SK-N-SH (cell line): ENCODE data around the gene TPCN2. TPM values are rescaled to one million over a fixed set of nuclear protein-coding genes. Genes with fewer than 3 reads are reported as not detected.

ENCODE experiments used
- CTCF ChIA-PET: fragments of 300-600, 350-600 bp; formaldehyde crosslinking; extraction: SDS; loops from one replicate; lab custom pipeline; 2021; lab: Yijun Ruan, JAX
- POLR2A ChIA-PET: fragments of 350-600 bp; sonication (Branson Sonifier 250); formaldehyde crosslinking; extraction: SDS; loops from one replicate; lab custom pipeline; 2020; ENCODE audit warnings: antibody characterized with exemption, inconsistent platforms; lab: Yijun Ruan, JAX
- DNase-seq: peaks from one replicate; pipeline ENCODE4 v3.0.0; 2012
- H2AFZ ChIP-seq: fragments of 200-600 bp; sonication (generic); 2 replicates; pipeline ENCODE4 v1.8.1; 2016; ENCODE audit warnings: antibody characterized with exemption, mild to moderate bottlenecking, low read depth
- H3F3A ChIP-seq: fragments of 200-600 bp; sonication (generic); replicated peaks from 2 replicates; pipeline ENCODE3; 2016; ENCODE audit warnings: antibody characterized with exemption, mild to moderate bottlenecking; ENCODE audit not compliant: insufficient read depth
- H3K27ac ChIP-seq, 2 experiments: fragments of 200-500 bp in 1 of 2; fragments of 200-600 bp in 1 of 2; sonication (Bioruptor generic) in 1 of 2; sonication (generic), shearing (Covaris generic) in 1 of 2; 2 replicates each; pipeline versions ENCODE4 v1.5.1 to v1.6.1; 2014 to 2016; ENCODE audit warnings: low read depth in 2 of 2, inconsistent platforms in 1 of 2, low read length in 1 of 2, mild to moderate bottlenecking in 1 of 2, mixed read lengths in 1 of 2
- H3K27me3 ChIP-seq: fragments of 200-600 bp; sonication (generic), shearing (Covaris generic); 2 replicates; pipeline ENCODE4 v1.6.1; 2016; ENCODE audit warnings: mixed run types; ENCODE audit not compliant: insufficient read depth
- H3K36me3 ChIP-seq, 2 experiments: fragments of 200-500 bp in 1 of 2; fragments of 200-600 bp in 1 of 2; sonication (Bioruptor generic) in 1 of 2; sonication (generic) in 1 of 2; replicated peaks in 1 of 2; 2 replicates each; pipeline versions ENCODE3 to v1.5.1; 2014 to 2016; ENCODE audit warnings: low read length in 1 of 2, mild to moderate bottlenecking in 1 of 2; ENCODE audit not compliant: insufficient read depth in 2 of 2, control insufficient read depth in 1 of 2
- H3K4me1 ChIP-seq, 2 experiments: fragments of 200-500 bp in 1 of 2; fragments of 200-600 bp in 1 of 2; sonication (Bioruptor generic) in 1 of 2; sonication (generic), shearing (Covaris generic) in 1 of 2; 2 replicates each; pipeline versions ENCODE4 v1.5.1 to v1.6.1; 2014 to 2016; ENCODE audit warnings: low read depth in 1 of 2, low read length in 1 of 2, mixed run types in 1 of 2; ENCODE audit not compliant: insufficient read depth in 2 of 2, control insufficient read depth in 1 of 2
- H3K4me2 ChIP-seq: fragments of 200-600 bp; sonication (generic), shearing (Covaris generic); 2 replicates; pipeline ENCODE4 v1.6.1; 2017; ENCODE audit warnings: mixed run types
- H3K4me3 ChIP-seq, 2 experiments: fragments of 200-500 bp in 1 of 2; fragments of 200-600 bp in 1 of 2; sonication (Bioruptor generic) in 1 of 2; sonication (generic), shearing (Covaris generic) in 1 of 2; 2 replicates each; pipeline versions ENCODE4 v1.5.1 to v1.8.1; 2014 to 2016; ENCODE audit warnings: low read depth in 2 of 2, inconsistent platforms in 1 of 2, low read length in 1 of 2, mild to moderate bottlenecking in 1 of 2, mixed read lengths in 1 of 2, moderate library complexity in 1 of 2
- H3K79me2 ChIP-seq: fragments of 200-600 bp; sonication (generic); 2 replicates; pipeline ENCODE4 v1.8.1; 2017; ENCODE audit warnings: mild to moderate bottlenecking; ENCODE audit not compliant: insufficient read depth
- H3K9ac ChIP-seq: fragments of 200-600 bp; sonication (generic); 2 replicates; pipeline ENCODE4 v1.6.1; 2017; ENCODE audit warnings: mixed run types
- H3K9me2 ChIP-seq: fragments of 200-600 bp; sonication (generic); 2 replicates; pipeline ENCODE4 v1.6.1; 2017; ENCODE audit warnings: mixed run types
- H3K9me3 ChIP-seq: fragments of 200-600 bp; sonication (generic); 2 replicates; pipeline ENCODE4 v1.6.1; 2017; ENCODE audit warnings: mixed run types, mild to moderate bottlenecking, moderate library complexity
- H4K20me1 ChIP-seq: fragments of 200-600 bp; sonication (generic); 2 replicates; pipeline ENCODE4 v1.6.1; 2017; ENCODE audit warnings: mild to moderate bottlenecking, mixed run types; ENCODE audit not compliant: insufficient read depth
- CHD2 ChIP-seq: fragments of 150-350 bp; IDR thresholded peaks from 2 replicates; pipeline ENCODE4 v1.6.1; 2018; ENCODE audit warnings: low read length; ENCODE audit not compliant: partially characterized antibody
- CTCF ChIP-seq: fragments of 200-600 bp; sonication (generic); IDR thresholded peaks from 2 replicates; pipeline ENCODE4 v1.6.1; 2017; ENCODE audit warnings: antibody characterized with exemption, mild to moderate bottlenecking, moderate library complexity
- ELF1 ChIP-seq: IDR thresholded peaks from 2 replicates; pipeline ENCODE4 v1.4.0; 2012
- EZH2phosphoT487 ChIP-seq: fragments of 200-600 bp; sonication (generic); IDR thresholded peaks from 2 replicates; pipeline ENCODE4 v1.6.1; 2017; ENCODE audit warnings: low read depth, mixed run types, mild to moderate bottlenecking, antibody characterized with exemption, moderate library complexity, borderline replicate concordance
- FOSL2 ChIP-seq: IDR thresholded peaks from 2 replicates; pipeline ENCODE4 v1.4.0; 2012; ENCODE audit warnings: low read depth, mild to moderate bottlenecking, moderate library complexity, borderline replicate concordance
- GABPA ChIP-seq: IDR thresholded peaks from 2 replicates; pipeline ENCODE4 v1.4.0; 2012; ENCODE audit warnings: low read depth, mild to moderate bottlenecking
- GATA2 ChIP-seq: sonication (generic); formaldehyde crosslinking; IDR thresholded peaks from 2 replicates; pipeline ENCODE4 v1.5.0; 2020; ENCODE audit warnings: mild to moderate bottlenecking, missing genetic modification reagents
- MAX ChIP-seq: IDR thresholded peaks from 2 replicates; pipeline ENCODE4 v1.4.0; 2012; ENCODE audit warnings: low read depth
- MEF2A ChIP-seq: IDR thresholded peaks from 2 replicates; pipeline ENCODE4 v1.4.0; 2012; ENCODE audit warnings: low read depth, borderline replicate concordance
- MXI1 ChIP-seq: IDR thresholded peaks from 2 replicates; pipeline ENCODE4 v1.6.1; 2012; ENCODE audit warnings: mild to moderate bottlenecking, low read depth, low read length, improper control_type of control experiment
- NFIC ChIP-seq: IDR thresholded peaks from 2 replicates; pipeline ENCODE4 v1.4.0; 2012; ENCODE audit warnings: borderline replicate concordance
- NRF1 ChIP-seq: IDR thresholded peaks from 2 replicates; pipeline ENCODE4 v1.6.1; 2012; ENCODE audit warnings: low read depth, mild to moderate bottlenecking, low read length
- PBX3 ChIP-seq: IDR thresholded peaks from 2 replicates; pipeline ENCODE4; 2012
- RAD21 ChIP-seq: IDR thresholded peaks from 2 replicates; pipeline ENCODE4 v1.6.1; 2012; ENCODE audit warnings: mild to moderate bottlenecking, low read length
- RCOR1 ChIP-seq: fragments of 150-350 bp; IDR thresholded peaks from 2 replicates; pipeline ENCODE4 v1.6.1; 2017; ENCODE audit warnings: antibody characterized with exemption, low read length
- REST ChIP-seq: IDR thresholded peaks from 2 replicates; pipeline ENCODE4 v1.6.1; 2012; ENCODE audit warnings: mild to moderate bottlenecking, low read depth, low read length, moderate library complexity
- RFX5 ChIP-seq: IDR thresholded peaks from 2 replicates; pipeline ENCODE4 v1.6.1; 2012; ENCODE audit warnings: mild to moderate bottlenecking, improper control_type of control experiment, low read length
- SIN3A ChIP-seq: IDR thresholded peaks from 2 replicates; pipeline ENCODE4 v1.6.1; 2012; ENCODE audit warnings: low read depth, mild to moderate bottlenecking, low read length, moderate library complexity, borderline replicate concordance
- SMC3 ChIP-seq: IDR thresholded peaks from 2 replicates; pipeline ENCODE4 v1.6.1; 2012; ENCODE audit warnings: low read depth, low read length, improper control_type of control experiment
- TEAD4 ChIP-seq: IDR thresholded peaks from 2 replicates; pipeline ENCODE4 v1.4.0; 2012; ENCODE audit warnings: mild to moderate bottlenecking, borderline replicate concordance; ENCODE audit not compliant: insufficient read depth
- YY1 ChIP-seq: IDR thresholded peaks from 2 replicates; pipeline ENCODE4 v1.4.0; 2012; ENCODE audit warnings: low read depth, mild to moderate bottlenecking
- ZBTB33 ChIP-seq: IDR thresholded peaks from 2 replicates; pipeline ENCODE4 v1.4.0; 2012; ENCODE audit warnings: low read depth, borderline replicate concordance
- WGBS: methylation state at CpG from one replicate; pipeline ENCODE4 v1.1.6; 2017; ENCODE audit warnings: low lambda C conversion rate; 5-methylcytosine and 5-hydroxymethylcytosine counted together
- polyA plus RNA-seq, 3 experiments: library from polyadenylated mRNA; depleted of rRNA; stranded (reverse); fragments of >200 nt; gene quantifications; 2 replicates each; pipeline ENCODE4 v1.2.3, GENCODE V29; 2012

Gene TPCN2
- polyA plus RNA-seq, 1 of the 3 experiments (the other 2 are of a cell fraction), result 8.7 TPM

GRCh38 chr11:69041516-69041915, 7.2 kb upstream of the TPCN2 start (continued):
- no peak for TF ChIP-seq MXI1
- TF ChIP-seq MAX, result no peak
- TF ChIP-seq GATA2, result no peak
- no peak for TF ChIP-seq EZH2phosphoT487
- TF ChIP-seq CHD2, result no peak

GRCh38 chr11:69044111-69045013, 4.4 kb upstream of the TPCN2 start:
- no peaks in the 10 kb centered on the region for H3K36me3 ChIP-seq
- WGBS, result 24% methylated on average over 13 of the region's 15 CpGs
- no peak overlapping the region; a peak in 1 of 4 replicates for H3K27ac ChIP-seq
- H3K4me2 ChIP-seq, result no peak overlapping the region
- H3K9ac ChIP-seq, result no peak overlapping the region
- no peaks in the 10 kb centered on the region for H3K9me3 ChIP-seq
- H3K4me1 ChIP-seq, result peaks cover 8 to 25% of the 10 kb centered on the region in 2 experiments; a peak in 3 of 4 replicates
- no peaks in the 10 kb centered on the region for H3K9me2 ChIP-seq
- H2AFZ ChIP-seq, result peak overlapping the region; percentile 50; the same call in 1 of the 2 replicates
- H3K4me3 ChIP-seq, result no peak overlapping the region
- no peaks in the 10 kb centered on the region for H4K20me1 ChIP-seq
- no peaks in the 10 kb centered on the region for H3F3A ChIP-seq
- DNase-seq, result peak; percentile 77
- no peaks in the 10 kb centered on the region for H3K27me3 ChIP-seq
- peaks cover 4% of the 10 kb centered on the region; the same call in 1 of the 2 replicates for H3K79me2 ChIP-seq
- ChIA-PET CTCF (interaction anchor here (0.6 to 2.2 kb wide), 36 partner anchors 8 to 599 kb away, joined by 3 to 23 read pairs (median 3); partner anchors contain the start of genes IGHMBP2, MRGPRF and MRPL21), POLR2A (no interaction called here)
- TF ChIP-seq MEF2A, result no peak
- peak; percentile 81 for TF ChIP-seq MXI1
- no peak for TF ChIP-seq REST
- TF ChIP-seq TEAD4, result no peak
- no peak for TF ChIP-seq RFX5
- TF ChIP-seq RCOR1, result peak; percentile 61
- TF ChIP-seq YY1, result no peak
- peak; percentile 73 for TF ChIP-seq CTCF
- no peak for TF ChIP-seq GABPA
- TF ChIP-seq FOSL2, result no peak
- TF ChIP-seq ELF1, result no peak
- peak; percentile 83 for TF ChIP-seq SMC3
- no peak for TF ChIP-seq ZBTB33
- TF ChIP-seq SIN3A, result peak; percentile 45; the same call in 1 of the 2 replicates
- peak; percentile 74 for TF ChIP-seq RAD21
- TF ChIP-seq PBX3, result no peak
- TF ChIP-seq NFIC, result no peak
- 0 out of 2 replicates have a peak, but pooled peaks have one; percentile 13 for TF ChIP-seq NRF1
